Stomach (tissue), 9 donors: ENCODE data around the gene IQUB. TPM values are rescaled to one million over a fixed set of nuclear protein-coding genes. Genes with fewer than 3 reads are reported as not detected.
A peak's percentile ranks its signal among the peaks of the same experiment; 100 is the strongest.

ENCODE experiments used
- DNase-seq, 2 donors: peaks; one replicate each; pipeline versions ENCODE4 v3.0.0 to v3.0.0-alpha.2; 2013 to 2019
- H3K27ac ChIP-seq, 5 donors: fragments of 200-600 bp in 4 of 5; sonication (generic) in 4 of 5; one replicate each; pipeline ENCODE4 v1.5.1; 2013 to 2019; ENCODE audit warnings: mild to moderate bottlenecking in 1 of 5, moderate library complexity in 1 of 5
- H3K27me3 ChIP-seq, 3 donors: fragments of 200-600 bp; sonication (generic); one replicate each; pipeline ENCODE4 v1.5.1; 2017 to 2019; ENCODE audit warnings: mixed run types in 1 of 3
- H3K36me3 ChIP-seq, 4 donors: fragments of 200-600 bp; sonication (generic); 1 replicate in 3 of 4; 2 replicates in 1 of 4; pipeline ENCODE4 v1.5.1; 2016 to 2019
- H3K4me1 ChIP-seq, 4 donors: fragments of 200-600 bp; sonication (generic); one replicate each; pipeline ENCODE4 v1.5.1; 2016 to 2019
- H3K4me3 ChIP-seq, 4 donors: fragments of 200-600 bp; sonication (generic) in 3 of 4; one replicate each; pipeline ENCODE4 v1.5.1; 2016 to 2019; ENCODE audit warnings: mild to moderate bottlenecking in 1 of 4
- H3K9me3 ChIP-seq, 4 donors: fragments of 200-600 bp; sonication (generic); one replicate each; pipeline ENCODE4 v1.5.1; 2016 to 2019
- EP300 ChIP-seq: sonication (generic); formaldehyde crosslinking; IDR thresholded peaks from one replicate; pipeline ENCODE4 v1.6.1; 2017; ENCODE audit warnings: antibody characterized with exemption
- POLR2A ChIP-seq, 4 donors: fragments of 450-650 bp; IDR thresholded peaks; one replicate each; pipeline ENCODE4 v1.6.1; 2016; ENCODE audit warnings: antibody characterized with exemption in 4 of 4, control low read depth in 2 of 4, mild to moderate bottlenecking in 1 of 4, moderate library complexity in 1 of 4
- POLR2AphosphoS5 ChIP-seq, 3 donors: sonication (generic); formaldehyde crosslinking; IDR thresholded peaks; one replicate each; pipeline ENCODE4 v1.6.1; 2016; ENCODE audit warnings: antibody characterized with exemption in 3 of 3
- WGBS, 5 donors: extraction: QIAGEN DNeasy Blood & Tissue Kit in 3 of 5; methylation state at CpG; one replicate each; pipeline versions ENCODE4 v1.1.5 to v1.1.7; 2013 to 2018; 5-methylcytosine and 5-hydroxymethylcytosine counted together
- intact Hi-C: fragments of 100-400 bp; cut with DNase I; formaldehyde crosslinking; loops from one replicate; pipeline ENCODE4 v1.15.1; 2023; ENCODE audit warnings: low total_unique reads
- polyA plus RNA-seq, 3 donors: library from polyadenylated mRNA; stranded (reverse); fragments of 200-250 nt; gene quantifications; one replicate each; pipeline ENCODE4 v1.2.3, GENCODE V29; 2013
- total RNA-seq, 5 donors: library from RNA; depleted of rRNA; stranded (reverse); fragments of >200 nt; gene quantifications; one replicate each; pipeline versions ENCODE4 v1.1.0 to v1.2.3, GENCODE V29; 2014 to 2016
- TF ChIP-seq, protein P1 (sequence below), 7 experiments: fragments of 450-650 bp in 4 of 7; fragments of 200-600 bp in 3 of 7; sonication (generic) in 3 of 7; IDR thresholded peaks; one replicate each; pipeline ENCODE4 v1.5.1; 2016 to 2019; ENCODE audit warnings: antibody characterized with exemption in 7 of 7, control low read depth in 2 of 7, mild to moderate bottlenecking in 1 of 7
- donor health status: healthy with polysubstance abuse.
- donor health status: Bipolar disorder and iron deficiency.
- donor health status: healthy.

Gene IQUB
- total and polyA plus RNA-seq, 8 donors: 0.05 to 2.7 (median 0.34) TPM; not detected in 4

DNA sequence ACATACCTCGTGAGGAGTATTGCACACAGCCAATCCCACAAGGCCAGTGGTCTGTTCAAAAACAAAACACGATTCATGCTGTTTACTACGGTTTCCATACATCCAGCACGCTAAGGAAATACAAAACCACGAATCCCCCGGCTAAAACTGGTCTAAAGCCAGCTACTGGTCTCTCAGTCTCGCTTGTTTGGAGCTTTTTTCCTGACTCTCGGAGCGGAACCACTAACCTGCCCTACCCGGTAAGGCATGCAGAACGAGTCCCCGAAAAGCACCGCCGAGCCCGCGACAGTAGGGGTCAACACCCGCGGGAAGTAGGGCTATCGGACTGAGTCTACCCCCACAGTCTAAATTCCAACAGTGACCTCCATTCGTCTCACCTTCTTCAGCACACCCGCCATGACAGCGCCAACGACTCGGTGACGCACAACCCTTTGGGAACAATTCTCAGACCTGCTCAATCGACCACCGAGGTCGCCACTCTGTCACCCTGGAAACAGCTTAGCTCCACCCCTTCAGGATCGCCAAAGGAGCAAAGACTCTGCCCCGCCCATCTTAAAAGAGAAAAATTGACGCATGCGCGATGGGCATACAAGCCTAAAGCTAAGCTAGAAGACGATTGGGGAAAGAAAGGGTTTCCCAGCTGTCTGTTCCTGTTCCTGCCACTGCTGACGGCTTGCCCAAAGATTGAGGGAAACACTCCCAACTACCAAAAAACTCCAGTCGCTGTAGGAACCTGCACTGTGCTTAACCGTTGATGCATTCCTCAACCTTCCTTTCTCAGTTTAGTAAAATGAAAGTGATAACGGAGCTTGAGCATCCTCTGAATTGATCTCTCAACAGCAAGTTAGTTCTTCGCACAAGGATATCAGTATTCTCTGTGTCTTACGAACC is 23.2 kb upstream of the IQUB start, which contains the start of gene NDUFA5:
TSS of gene NDUFA5 (minus strand) at position 421 of the 891 bp plus-strand sequence. CDS start at position 398, 23 bp downstream.
- DNase-seq: peak; percentile 97 to 99
- H3K36me3 ChIP-seq: peaks cover 0 to 19% (median 16%) of the 10 kb centered on the region in 4 donors
- H3K4me1 ChIP-seq: peaks cover 19 to 44% (median 33%) of the 10 kb centered on the region in 4 donors
- no peaks in the 10 kb centered on the region for H3K27me3 ChIP-seq
- peak within 1 kb of the TSS; percentile 73 to 86 (median 84) for H3K4me3 ChIP-seq
- WGBS, 5 donors: 0 to 1% (median 1%) methylated on average over 38 to 40 of the region's 40 CpGs
- peak within 1 kb of the TSS; percentile 85 to 95 (median 90) for H3K27ac ChIP-seq
- no peaks in the 10 kb centered on the region for H3K9me3 ChIP-seq
- no peak for TF ChIP-seq EP300
- TF ChIP-seq, protein P1, sequence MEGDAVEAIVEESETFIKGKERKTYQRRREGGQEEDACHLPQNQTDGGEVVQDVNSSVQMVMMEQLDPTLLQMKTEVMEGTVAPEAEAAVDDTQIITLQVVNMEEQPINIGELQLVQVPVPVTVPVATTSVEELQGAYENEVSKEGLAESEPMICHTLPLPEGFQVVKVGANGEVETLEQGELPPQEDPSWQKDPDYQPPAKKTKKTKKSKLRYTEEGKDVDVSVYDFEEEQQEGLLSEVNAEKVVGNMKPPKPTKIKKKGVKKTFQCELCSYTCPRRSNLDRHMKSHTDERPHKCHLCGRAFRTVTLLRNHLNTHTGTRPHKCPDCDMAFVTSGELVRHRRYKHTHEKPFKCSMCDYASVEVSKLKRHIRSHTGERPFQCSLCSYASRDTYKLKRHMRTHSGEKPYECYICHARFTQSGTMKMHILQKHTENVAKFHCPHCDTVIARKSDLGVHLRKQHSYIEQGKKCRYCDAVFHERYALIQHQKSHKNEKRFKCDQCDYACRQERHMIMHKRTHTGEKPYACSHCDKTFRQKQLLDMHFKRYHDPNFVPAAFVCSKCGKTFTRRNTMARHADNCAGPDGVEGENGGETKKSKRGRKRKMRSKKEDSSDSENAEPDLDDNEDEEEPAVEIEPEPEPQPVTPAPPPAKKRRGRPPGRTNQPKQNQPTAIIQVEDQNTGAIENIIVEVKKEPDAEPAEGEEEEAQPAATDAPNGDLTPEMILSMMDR (IDR thresholded peaks at IDR 0.05): no peak
- peak in 2 of 4 donors; percentile 14 to 51 for TF ChIP-seq POLR2A (IDR thresholded peaks at IDR 0.05)
- TF ChIP-seq POLR2AphosphoS5 (IDR thresholded peaks at IDR 0.05): peak; percentile 65 to 86 (median 85)
- intact Hi-C loops: no loop called here

DNA sequence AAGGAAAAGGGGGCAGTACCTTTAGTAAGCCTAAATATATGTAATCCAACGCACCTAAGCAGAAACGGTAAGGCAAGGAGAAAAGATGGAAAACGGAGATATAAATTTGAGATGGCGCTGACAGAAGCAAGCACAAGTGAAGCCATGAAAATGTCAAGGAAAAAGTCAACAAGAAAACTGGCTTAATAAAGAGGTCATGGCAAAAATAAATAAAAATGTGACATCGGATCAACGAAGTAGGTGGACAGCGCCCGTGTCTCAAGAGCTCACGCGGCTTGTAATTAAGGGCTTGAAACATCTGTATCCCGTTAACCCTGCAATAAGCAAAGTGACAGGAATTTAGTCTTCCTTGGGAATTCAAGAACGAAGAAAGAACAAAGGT is 22.6 kb upstream of the IQUB start:
- intact Hi-C loops: no loop called here
- Histone ChIP-seq H3K4me1 (peaks cover 19 to 44% (median 33%) of the 10 kb centered on the region in 4 donors), H3K27me3 (no peaks in the 10 kb centered on the region), H3K27ac (peak overlapping the region in 4 of 5 donors; percentile 85 to 95 (median 91)), H3K36me3 (peaks cover 0 to 25% (median 19%) of the 10 kb centered on the region in 4 donors), H3K9me3 (no peaks in the 10 kb centered on the region), H3K4me3 (peak overlapping the region; percentile 73 to 86 (median 84))
- WGBS, 5 donors: 0 to 3% (median 2%) methylated on average over 12 of the region's 12 CpGs
- no peak for TF ChIP-seq EP300
- TF ChIP-seq, protein P1 (IDR thresholded peaks at IDR 0.05): no peak
- TF ChIP-seq POLR2A (IDR thresholded peaks at IDR 0.05): no peak
- TF ChIP-seq POLR2AphosphoS5 (IDR thresholded peaks at IDR 0.05): no peak
- no peak for DNase-seq

DNA sequence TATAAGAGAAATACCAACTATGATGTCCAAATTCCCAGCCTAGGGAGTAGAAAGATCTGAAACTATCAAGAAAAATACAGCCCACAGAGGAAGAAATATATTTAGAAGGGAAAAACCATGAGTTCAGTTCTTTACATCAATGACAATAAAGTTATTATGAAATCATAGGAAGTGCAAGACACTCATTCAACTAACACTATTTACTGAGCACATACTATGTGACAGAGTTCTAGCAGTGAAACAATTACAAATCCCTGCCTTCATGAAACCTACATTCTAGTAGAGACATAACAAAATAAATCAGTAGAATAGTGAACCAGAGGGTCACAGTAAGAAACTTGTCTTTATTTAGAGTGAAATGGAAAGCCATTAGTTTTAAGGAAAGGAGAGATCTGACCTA is 21.1 kb upstream of the IQUB start:
- intact Hi-C loops: no loop called here
- TF ChIP-seq EP300 (no peak), POLR2AphosphoS5 (IDR thresholded peaks at IDR 0.05) (no peak), POLR2A (IDR thresholded peaks at IDR 0.05) (no peak)
- TF ChIP-seq, protein P1 (IDR thresholded peaks at IDR 0.05): no peak
- Histone ChIP-seq H3K9me3 (no peaks in the 10 kb centered on the region), H3K27me3 (no peaks in the 10 kb centered on the region), H3K27ac (no peak overlapping the region), H3K4me1 (peaks cover 23 to 49% (median 36%) of the 10 kb centered on the region in 4 donors), H3K36me3 (peaks cover 0 to 27% (median 21%) of the 10 kb centered on the region in 4 donors), H3K4me3 (no peak overlapping the region)
- DNase-seq: no peak

DNA sequence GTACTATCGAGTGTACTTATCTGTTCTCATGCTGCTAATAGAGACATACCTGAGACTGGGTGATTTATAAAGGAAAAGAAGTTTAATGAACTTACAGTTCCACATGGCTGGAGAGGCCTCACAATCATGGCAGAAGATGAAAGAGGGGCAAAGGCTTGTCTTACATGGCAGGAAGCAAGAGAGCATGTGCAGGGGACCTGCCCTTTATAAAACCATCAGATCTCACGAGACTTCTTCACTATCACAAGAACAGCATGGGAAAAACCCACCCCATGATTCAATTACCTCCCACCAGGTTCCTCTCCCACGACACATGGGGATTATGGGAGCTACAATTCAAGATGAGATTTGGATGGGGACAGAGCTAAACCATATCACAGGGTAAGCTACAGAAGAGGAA is 18.8 kb upstream of the IQUB start:
- TF ChIP-seq EP300: no peak
- TF ChIP-seq POLR2AphosphoS5 (IDR thresholded peaks at IDR 0.05): no peak
- TF ChIP-seq, protein P1 (IDR thresholded peaks at IDR 0.05): no peak
- no peak for TF ChIP-seq POLR2A (IDR thresholded peaks at IDR 0.05)
- Histone ChIP-seq H3K27me3 (no peaks in the 10 kb centered on the region), H3K9me3 (no peaks in the 10 kb centered on the region), H3K4me3 (no peak overlapping the region), H3K36me3 (peaks cover 0 to 47% (median 40%) of the 10 kb centered on the region in 4 donors), H3K27ac (no peak overlapping the region), H3K4me1 (peaks cover 23 to 67% (median 35%) of the 10 kb centered on the region in 4 donors)
- intact Hi-C loops: no loop called here
- WGBS, 5 donors: 75 to 91% (median 84%) methylated on average over 3 of the region's 3 CpGs
- DNase-seq: no peak
